DMS114 treated with DMSO at 0.1 percent for 48 hours (cell line): ENCODE data around the gene SLC30A7.
A peak's percentile ranks its signal among the peaks of the same experiment; 100 is the strongest.
"Not testable (repeated sequence)": the region's sequence is repeated elsewhere in the genome, so short reads cannot be mapped to it uniquely, and the experiment has no call there.

ENCODE experiments used
- DNase-seq: peaks from one replicate; lab custom pipeline; 2025; ENCODE audit not compliant: unreplicated experiment; lab: John Stamatoyannopoulos, UW

Gene SLC30A7

GRCh38 chr1:100895540-100896480, at the start of gene SLC30A7:
TSS of gene SLC30A7 (plus strand) at chr1:100896090. CDS start at chr1:100896263, 173 bp downstream.
- DNase-seq = peak; percentile 79

GRCh38 chr1:100847361-100848082, 48.4 kb upstream of the SLC30A7 start:
- DNase-seq = no peak

- no peak for DNase-seq
Observed at GRCh38 chr1:100851726-100852125, 44.2 kb upstream of the SLC30A7 start.

GRCh38 chr1:100852976-100853375, 42.9 kb upstream of the SLC30A7 start:
- no peak for DNase-seq

- DNase-seq = not testable (repeated sequence)
Observed at GRCh38 chr1:100855116-100855515, 40.8 kb upstream of the SLC30A7 start.

- no peak for DNase-seq
Observed at GRCh38 chr1:100860397-100860991, 35.4 kb upstream of the SLC30A7 start.

GRCh38 chr1:100861379-100861778, 34.5 kb upstream of the SLC30A7 start:
- no peak for DNase-seq

GRCh38 chr1:100862591-100862990, 33.3 kb upstream of the SLC30A7 start:
- no peak for DNase-seq

- no peak for DNase-seq
Observed at GRCh38 chr1:100866041-100866900, 29.6 kb upstream of the SLC30A7 start.

- DNase-seq = no peak
Observed at GRCh38 chr1:100866901-100867206, 29.0 kb upstream of the SLC30A7 start.

GRCh38 chr1:100868364-100868995, 27.4 kb upstream of the SLC30A7 start:
- DNase-seq = peak; percentile 36

- no peak for DNase-seq
Observed at GRCh38 chr1:100869996-100870395, 25.9 kb upstream of the SLC30A7 start.

- DNase-seq = no peak
Observed at GRCh38 chr1:100874433-100874832, 21.5 kb upstream of the SLC30A7 start.

GRCh38 chr1:100875228-100875627, 20.7 kb upstream of the SLC30A7 start:
- DNase-seq = no peak

GRCh38 chr1:100876291-100876690, 19.6 kb upstream of the SLC30A7 start:
- no peak for DNase-seq

- no peak for DNase-seq
Observed at GRCh38 chr1:100879422-100879821, 16.5 kb upstream of the SLC30A7 start.

GRCh38 chr1:100881687-100882086, 14.2 kb upstream of the SLC30A7 start:
- DNase-seq = no peak

GRCh38 chr1:100882698-100883097, 13.2 kb upstream of the SLC30A7 start:
- DNase-seq = no peak

GRCh38 chr1:100883963-100884362, 11.9 kb upstream of the SLC30A7 start:
- no peak for DNase-seq

- DNase-seq = not testable (repeated sequence)
Observed at GRCh38 chr1:100889007-100889406, 6.9 kb upstream of the SLC30A7 start.
